Skin of body (tissue), 2 donors: ENCODE measurements around the gene SLC19A2. TPM values are rescaled to one million over a fixed set of nuclear protein-coding genes. Genes with fewer than 3 reads are reported as not detected.

ENCODE experiments used
- DNase-seq: peaks from one replicate; lab custom pipeline; 2025; lab: John Stamatoyannopoulos, UW
- total RNA-seq: library from RNA; depleted of rRNA; stranded (reverse); fragments of >200 nt; gene quantifications from one replicate; pipeline ENCODE4 v1.2.3, GENCODE V29; 2014

Gene SLC19A2
- total RNA-seq, 1 donor from 2014 or later: 23.9 TPM

- no peak for DNase-seq
Measured at GRCh38 chr1:169475806-169476387, 9.8 kb downstream of the SLC19A2 start.

GRCh38 chr1:169474302-169474995 lies 11.3 kb downstream of the SLC19A2 start:
- DNase-seq: no peak

- no peak for DNase-seq
Measured at GRCh38 chr1:169473347-169473746, 12.4 kb downstream of the SLC19A2 start.

- no peak for DNase-seq
Measured at GRCh38 chr1:169472738-169473137, 13.0 kb downstream of the SLC19A2 start.

GRCh38 chr1:169468982-169469381 lies 16.8 kb downstream of the SLC19A2 start:
- DNase-seq: no peak

GRCh38 chr1:169466259-169467230 lies 19.2 kb downstream of the SLC19A2 start:
- DNase-seq: no peak

- no peak for DNase-seq
Measured at GRCh38 chr1:169465281-169465680, 20.5 kb downstream of the SLC19A2 start.

GRCh38 chr1:169462385-169462784 lies 23.4 kb downstream of the SLC19A2 start:
- DNase-seq: no peak

GRCh38 chr1:169461390-169462000 lies 24.2 kb downstream of the SLC19A2 start:
- no peak for DNase-seq

GRCh38 chr1:169460191-169460833 lies 25.4 kb downstream of the SLC19A2 start:
- no peak for DNase-seq

- no peak for DNase-seq
Measured at GRCh38 chr1:169457443-169457842, 28.3 kb downstream of the SLC19A2 start.

GRCh38 chr1:169456029-169456428 lies 29.7 kb downstream of the SLC19A2 start:
- DNase-seq: no peak

- DNase-seq: no peak
Measured at GRCh38 chr1:169452921-169453320, 32.8 kb downstream of the SLC19A2 start.

GRCh38 chr1:169451218-169451824 lies 34.4 kb downstream of the SLC19A2 start:
- DNase-seq: no peak

- no peak for DNase-seq
Measured at GRCh38 chr1:169443923-169444322, 41.8 kb downstream of the SLC19A2 start.

GRCh38 chr1:169427081-169427641 lies 58.6 kb downstream of the SLC19A2 start, which contains the start of gene CCDC181:
CCDC181 (minus strand) TSS chr1:169427474; CDS start chr1:169424927, 2,547 bp downstream.
- peak; percentile 37 for DNase-seq

GRCh38 chr1:169426174-169426705 lies 59.5 kb downstream of the SLC19A2 start:
- DNase-seq: no peak

GRCh38 chr1:169421309-169421708 lies 64.4 kb downstream of the SLC19A2 start:
- no peak for DNase-seq

GRCh38 chr1:169414952-169415351 lies 70.8 kb downstream of the SLC19A2 start:
- DNase-seq: no peak
